AG08395 (cell line): ENCODE data around the gene CELA3B.
"Not testable (repeated sequence)": the region's sequence is repeated elsewhere in the genome, so short reads cannot be mapped to it uniquely, and the experiment has no call there.

Experiments
- DNase-seq: peaks from one replicate; pipeline ENCODE4 v3.0.0; 2012; ENCODE audit warnings: mixed read lengths, low spot score

CELA3B gene

GRCh38 chr1:21976703-21977239 is at the start of gene CELA3B:
CELA3B (plus strand) TSS chr1:21977022; CDS start chr1:21977040, 18 bp downstream.
- DNase-seq = not testable (repeated sequence)

- DNase-seq = peak; percentile 75
These were observed 49.1 kb upstream of the CELA3B start for GRCh38 chr1:21927533-21928237.

- no peak for DNase-seq
These were observed 46.7 kb upstream of the CELA3B start for GRCh38 chr1:21930080-21930571.

- no peak for DNase-seq
These were observed 46.1 kb upstream of the CELA3B start for GRCh38 chr1:21930629-21931170.

- peak; percentile 81 for DNase-seq
These were observed 45.4 kb upstream of the CELA3B start for GRCh38 chr1:21931171-21932093.

GRCh38 chr1:21932127-21932526 is 44.7 kb upstream of the CELA3B start:
- peak; percentile 61 for DNase-seq

- DNase-seq = no peak
These were observed 43.2 kb upstream of the CELA3B start for GRCh38 chr1:21933397-21934248.

GRCh38 chr1:21935393-21935804 is 41.4 kb upstream of the CELA3B start:
- DNase-seq = no peak

- DNase-seq = no peak
These were observed 40.9 kb upstream of the CELA3B start for GRCh38 chr1:21935891-21936365.

GRCh38 chr1:21936366-21937031 is 40.3 kb upstream of the CELA3B start:
- no peak for DNase-seq

GRCh38 chr1:21937034-21937371 is 39.8 kb upstream of the CELA3B start, which contains the start of gene HSPG2:
HSPG2 (minus strand) TSS chr1:21937310; CDS start chr1:21937217, 93 bp downstream.
- no peak for DNase-seq

- DNase-seq = peak; percentile 89
These were observed 39.3 kb upstream of the CELA3B start for GRCh38 chr1:21937372-21938121.

GRCh38 chr1:21938732-21939538 is 37.9 kb upstream of the CELA3B start:
- DNase-seq = no peak

- peak; percentile 89 for DNase-seq
These were observed 37.0 kb upstream of the CELA3B start for GRCh38 chr1:21939650-21940374.

- no peak for DNase-seq
These were observed 36.3 kb upstream of the CELA3B start for GRCh38 chr1:21940492-21940891.

- DNase-seq = no peak
These were observed 35.5 kb upstream of the CELA3B start for GRCh38 chr1:21941370-21941769.

- no peak for DNase-seq
These were observed 34.4 kb upstream of the CELA3B start for GRCh38 chr1:21942464-21942863.

- not testable (repeated sequence) for DNase-seq
These were observed 33.7 kb upstream of the CELA3B start for GRCh38 chr1:21942959-21943640.
